Measurements from ENCODE around the gene PSME3IP1.

DNA sequence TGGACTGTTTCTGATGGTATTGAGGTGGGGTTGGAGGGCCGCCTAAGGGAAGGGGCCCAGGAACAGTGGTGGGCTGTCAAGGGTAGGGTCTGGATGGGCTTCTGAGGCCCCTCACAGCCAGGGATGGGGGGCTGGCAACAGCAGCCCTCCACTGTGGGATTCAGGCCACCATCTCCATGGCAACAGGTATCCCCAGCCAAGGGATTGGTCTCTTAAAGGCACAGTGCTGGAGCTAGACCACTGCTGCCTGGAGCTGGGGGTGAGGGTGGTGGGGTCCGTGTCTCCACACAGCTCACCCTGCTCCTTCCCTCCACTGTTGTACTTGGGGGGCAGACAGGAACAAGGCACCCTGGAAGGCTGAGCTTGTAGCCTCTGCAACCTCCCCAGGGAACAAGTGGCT is 41.8 kb downstream of the PSME3IP1 start:
- TF ChIP-seq POLR2A (IDR thresholded peaks at IDR 0.05), result no peak
- TF ChIP-seq, protein P1, sequence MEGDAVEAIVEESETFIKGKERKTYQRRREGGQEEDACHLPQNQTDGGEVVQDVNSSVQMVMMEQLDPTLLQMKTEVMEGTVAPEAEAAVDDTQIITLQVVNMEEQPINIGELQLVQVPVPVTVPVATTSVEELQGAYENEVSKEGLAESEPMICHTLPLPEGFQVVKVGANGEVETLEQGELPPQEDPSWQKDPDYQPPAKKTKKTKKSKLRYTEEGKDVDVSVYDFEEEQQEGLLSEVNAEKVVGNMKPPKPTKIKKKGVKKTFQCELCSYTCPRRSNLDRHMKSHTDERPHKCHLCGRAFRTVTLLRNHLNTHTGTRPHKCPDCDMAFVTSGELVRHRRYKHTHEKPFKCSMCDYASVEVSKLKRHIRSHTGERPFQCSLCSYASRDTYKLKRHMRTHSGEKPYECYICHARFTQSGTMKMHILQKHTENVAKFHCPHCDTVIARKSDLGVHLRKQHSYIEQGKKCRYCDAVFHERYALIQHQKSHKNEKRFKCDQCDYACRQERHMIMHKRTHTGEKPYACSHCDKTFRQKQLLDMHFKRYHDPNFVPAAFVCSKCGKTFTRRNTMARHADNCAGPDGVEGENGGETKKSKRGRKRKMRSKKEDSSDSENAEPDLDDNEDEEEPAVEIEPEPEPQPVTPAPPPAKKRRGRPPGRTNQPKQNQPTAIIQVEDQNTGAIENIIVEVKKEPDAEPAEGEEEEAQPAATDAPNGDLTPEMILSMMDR (IDR thresholded peaks at IDR 0.05), result no peak

Measured in body of pancreas (tissue), 4 donors.